GM12878 (cell line): Measurements from ENCODE around the gene RAB6B. TPM values are rescaled to one million over a fixed set of nuclear protein-coding genes. Genes with fewer than 3 reads are reported as not detected.

Experiments
- BACH1 ChIP-seq: fragments of 450-650 bp; IDR thresholded peaks from 2 replicates; pipeline ENCODE4 v1.6.1; 2017; ENCODE audit warnings: mild to moderate bottlenecking, borderline replicate concordance
- BMI1 ChIP-seq: fragments of 450-650 bp; IDR thresholded peaks from 2 replicates; pipeline ENCODE4 v1.6.1; 2016; ENCODE audit warnings: mild to moderate bottlenecking, moderate library complexity, borderline replicate concordance
- CBX5 ChIP-seq: sonication (generic); IDR thresholded peaks from 2 replicates; pipeline ENCODE4 v1.6.1; 2016; ENCODE audit warnings: low read depth, moderate library complexity, mild to moderate bottlenecking, inconsistent platforms
- NKRF ChIP-seq: fragments of 450-650 bp; conservative IDR thresholded peaks from 2 replicates; pipeline ENCODE4 v1.6.1; 2017; ENCODE audit warnings: mild to moderate bottlenecking, moderate library complexity
- NRF1 ChIP-seq: conservative IDR thresholded peaks from 2 replicates; pipeline ENCODE4 v1.6.1; 2011; ENCODE audit warnings: mild to moderate bottlenecking, low read depth, low read length, improper control_type of control experiment
- PML ChIP-seq: IDR thresholded peaks from 2 replicates; pipeline ENCODE4 v1.6.1; 2012; ENCODE audit warnings: low read length, inconsistent platforms
- SIX5 ChIP-seq: IDR thresholded peaks from 2 replicates; pipeline ENCODE4 v1.6.1; 2011; ENCODE audit warnings: mild to moderate bottlenecking, low read depth, low read length, moderate library complexity; ENCODE audit not compliant: severe bottlenecking
- STAT1 ChIP-seq: fragments of 450-650 bp; conservative IDR thresholded peaks from 2 replicates; pipeline ENCODE4 v1.6.1; 2014; ENCODE audit warnings: antibody characterized with exemption, mild to moderate bottlenecking
- TAF1 ChIP-seq: IDR thresholded peaks from 2 replicates; pipeline ENCODE4 v1.6.1; 2011; ENCODE audit warnings: mild to moderate bottlenecking, low read depth, low read length, borderline replicate concordance
- USF1 ChIP-seq: IDR thresholded peaks from 2 replicates; pipeline ENCODE4 v1.6.1; 2011; ENCODE audit warnings: borderline replicate concordance, low read depth, mild to moderate bottlenecking, moderate library complexity, mixed read lengths, low read length; ENCODE audit not compliant: insufficient read depth; ENCODE audit errors: extremely low read length
- WRNIP1 ChIP-seq: IDR thresholded peaks from 2 replicates; pipeline ENCODE4 v1.6.1; 2011; ENCODE audit warnings: low read depth, low read length, improper control_type of control experiment, borderline replicate concordance
- YY1 ChIP-seq: IDR thresholded peaks from 2 replicates; pipeline ENCODE4 v1.6.1; 2011; ENCODE audit warnings: low read depth, mild to moderate bottlenecking, low read length
- ZNF217 ChIP-seq: fragments of 450-650 bp; IDR thresholded peaks from 2 replicates; pipeline ENCODE4 v1.6.1; 2017; ENCODE audit warnings: antibody characterized with exemption, mild to moderate bottlenecking
- polyA plus RNA-seq, 11 experiments: library from polyadenylated mRNA; depleted of rRNA in 4 of 11; unstranded in 6 of 11; stranded (reverse) in 5 of 11; fragments of >200 nt; fragmentation: Nextera tagmentation in 4 of 11; fragmentation: Illumina TruSeq in 1 of 11; extraction: Ambion mirVana in 4 of 11; extraction: Trizol in 1 of 11; gene quantifications; 1 replicate in 1 of 11; 2 replicates in 10 of 11; pipeline versions ENCODE4 v1.2.1 to v1.2.3, GENCODE V29; 2011 to 2016; ENCODE audit warnings: inconsistent platforms in 2 of 11, missing spikeins in 2 of 11, low read depth in 1 of 11
- total RNA-seq, 4 experiments: library from RNA; depleted of rRNA in 3 of 4; stranded (reverse); fragments of >200 nt in 3 of 4; fragmentation: Illumina TruSeq in 1 of 4; extraction: Trizol in 1 of 4; gene quantifications; 2 replicates each; pipeline versions ENCODE4 v1.2.1 to v1.2.3, GENCODE V29; 2013 to 2021
- TF ChIP-seq, protein P1 (sequence below): fragments of 450-650 bp; IDR thresholded peaks from 2 replicates; pipeline ENCODE4 v1.6.1; 2017; ENCODE audit warnings: mild to moderate bottlenecking, low read depth, inconsistent platforms; ENCODE audit not compliant: poor library complexity, severe bottlenecking
- TF ChIP-seq, protein P2 (sequence below): IDR thresholded peaks from 2 replicates; pipeline ENCODE4 v1.6.1; 2012; ENCODE audit warnings: low read depth, low read length, improper control_type of control experiment
- TF ChIP-seq, protein P3 (sequence below): IDR thresholded peaks from 2 replicates; pipeline ENCODE4 v1.6.1; 2011; ENCODE audit warnings: mild to moderate bottlenecking, low read depth, low read length, moderate library complexity; ENCODE audit not compliant: insufficient replicate concordance

Gene RAB6B
- total and polyA plus RNA-seq, 10 of the 15 experiments (the other 5 are each of a cell fraction or from before 2014, with no cell fraction given), result 0.01 to 0.16 (median 0.04) TPM; not detected in 5

- TF ChIP-seq, protein P1, sequence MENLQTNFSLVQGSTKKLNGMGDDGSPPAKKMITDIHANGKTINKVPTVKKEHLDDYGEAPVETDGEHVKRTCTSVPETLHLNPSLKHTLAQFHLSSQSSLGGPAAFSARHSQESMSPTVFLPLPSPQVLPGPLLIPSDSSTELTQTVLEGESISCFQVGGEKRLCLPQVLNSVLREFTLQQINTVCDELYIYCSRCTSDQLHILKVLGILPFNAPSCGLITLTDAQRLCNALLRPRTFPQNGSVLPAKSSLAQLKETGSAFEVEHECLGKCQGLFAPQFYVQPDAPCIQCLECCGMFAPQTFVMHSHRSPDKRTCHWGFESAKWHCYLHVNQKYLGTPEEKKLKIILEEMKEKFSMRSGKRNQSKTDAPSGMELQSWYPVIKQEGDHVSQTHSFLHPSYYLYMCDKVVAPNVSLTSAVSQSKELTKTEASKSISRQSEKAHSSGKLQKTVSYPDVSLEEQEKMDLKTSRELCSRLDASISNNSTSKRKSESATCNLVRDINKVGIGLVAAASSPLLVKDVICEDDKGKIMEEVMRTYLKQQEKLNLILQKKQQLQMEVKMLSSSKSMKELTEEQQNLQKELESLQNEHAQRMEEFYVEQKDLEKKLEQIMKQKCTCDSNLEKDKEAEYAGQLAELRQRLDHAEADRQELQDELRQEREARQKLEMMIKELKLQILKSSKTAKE, result no peak
- TF ChIP-seq TAF1 (peak; percentile 51; the same call in 1 of the 2 replicates), WRNIP1 (no peak), SIX5 (peak; percentile 86), BMI1 (no peak), ZNF217 (no peak), NKRF (peak; percentile 91), CBX5 (no peak), YY1 (peak; percentile 94), PML (no peak; the same call in 1 of the 2 replicates), BACH1 (no peak), STAT1 (no peak), NRF1 (peak; percentile 97), USF1 (no peak)
- TF ChIP-seq, protein P2, sequence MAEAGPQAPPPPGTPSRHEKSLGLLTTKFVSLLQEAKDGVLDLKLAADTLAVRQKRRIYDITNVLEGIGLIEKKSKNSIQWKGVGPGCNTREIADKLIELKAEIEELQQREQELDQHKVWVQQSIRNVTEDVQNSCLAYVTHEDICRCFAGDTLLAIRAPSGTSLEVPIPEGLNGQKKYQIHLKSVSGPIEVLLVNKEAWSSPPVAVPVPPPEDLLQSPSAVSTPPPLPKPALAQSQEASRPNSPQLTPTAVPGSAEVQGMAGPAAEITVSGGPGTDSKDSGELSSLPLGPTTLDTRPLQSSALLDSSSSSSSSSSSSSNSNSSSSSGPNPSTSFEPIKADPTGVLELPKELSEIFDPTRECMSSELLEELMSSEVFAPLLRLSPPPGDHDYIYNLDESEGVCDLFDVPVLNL, result no peak
- TF ChIP-seq, protein P3, sequence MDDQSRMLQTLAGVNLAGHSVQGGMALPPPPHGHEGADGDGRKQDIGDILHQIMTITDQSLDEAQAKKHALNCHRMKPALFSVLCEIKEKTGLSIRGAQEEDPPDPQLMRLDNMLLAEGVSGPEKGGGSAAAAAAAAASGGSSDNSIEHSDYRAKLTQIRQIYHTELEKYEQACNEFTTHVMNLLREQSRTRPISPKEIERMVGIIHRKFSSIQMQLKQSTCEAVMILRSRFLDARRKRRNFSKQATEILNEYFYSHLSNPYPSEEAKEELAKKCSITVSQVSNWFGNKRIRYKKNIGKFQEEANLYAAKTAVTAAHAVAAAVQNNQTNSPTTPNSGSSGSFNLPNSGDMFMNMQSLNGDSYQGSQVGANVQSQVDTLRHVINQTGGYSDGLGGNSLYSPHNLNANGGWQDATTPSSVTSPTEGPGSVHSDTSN, result no peak
These were observed 89.8 kb downstream of the RAB6B start, which contains the start of gene SRPRB (continued) for GRCh38 chr3:133805702-133806475.
